Measurements from ENCODE around the gene FCRL5.

DNA sequence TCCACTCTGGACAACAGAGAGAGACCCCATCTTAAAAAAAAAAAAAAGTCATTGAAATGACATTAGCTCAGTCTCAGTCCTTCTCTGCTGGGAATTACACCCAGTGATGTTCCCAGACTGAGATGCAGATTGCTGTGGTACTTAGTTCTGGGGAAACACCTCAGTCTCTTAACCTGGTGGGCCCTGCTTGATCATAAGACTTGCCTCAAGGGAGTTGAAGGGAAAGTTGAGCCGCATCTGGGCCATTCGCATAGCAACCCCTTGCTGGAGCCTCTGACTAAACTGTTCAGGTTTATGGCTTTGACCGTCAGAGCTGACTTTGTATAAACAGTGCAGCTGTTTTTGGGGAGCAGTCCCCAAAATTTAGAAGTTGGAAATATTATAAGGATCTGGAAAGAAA is 32.2 kb upstream of the FCRL5 start:
- TF ChIP-seq L3MBTL2 (conservative IDR thresholded peaks at IDR 0.05) (no peak), LEF1 (IDR thresholded peaks at IDR 0.05; ENCODE audit: borderline replicate concordance) (no peak), SP1 (IDR thresholded peaks at IDR 0.05) (no peak), FOXM1 (IDR thresholded peaks at IDR 0.05; ENCODE audit: borderline replicate concordance) (no peak), FOXK2 (IDR thresholded peaks at IDR 0.05) (no peak), CTBP1 (IDR thresholded peaks at IDR 0.05; ENCODE audit: borderline replicate concordance) (no peak), SUZ12 (IDR thresholded peaks at IDR 0.05) (no peak), NFRKB (IDR thresholded peaks at IDR 0.05) (no peak), HDGF (IDR thresholded peaks at IDR 0.05; ENCODE audit: borderline replicate concordance) (no peak), ELF4 (IDR thresholded peaks at IDR 0.05) (no peak)

Measured in HEK293T (cell line).